Upper lobe of left lung (tissue), 6 donors: Measurements from ENCODE around the gene UPF3B. TPM values are rescaled to one million over a fixed set of nuclear protein-coding genes. Genes with fewer than 3 reads are reported as not detected.
"Not testable (repeated sequence)": the region's sequence is repeated elsewhere in the genome, so short reads cannot be mapped to it uniquely, and the experiment has no call there.

Source experiments
- ATAC-seq, 2 donors: fragments of 200-7000 bp; cut with Tn5 transposase; one replicate each; pipeline ENCODE4 v1.9.1; 2022; ENCODE audit warnings: mild to moderate bottlenecking in 2 of 2, moderate library complexity in 2 of 2; ENCODE audit not compliant: low FRiP score in 2 of 2
- DNase-seq, 2 donors: peaks; one replicate each; pipeline ENCODE4 v3.0.0-alpha.2; 2019 to 2020
- H3K27ac ChIP-seq, 4 donors: fragments of 200-600 bp; sonication (generic); one replicate each; pipeline ENCODE4 v1.5.1; 2016 to 2019
- H3K27me3 ChIP-seq, 4 donors: fragments of 200-600 bp; sonication (generic); one replicate each; pipeline ENCODE4 v1.5.1; 2017 to 2019
- H3K36me3 ChIP-seq, 4 donors: fragments of 200-600 bp; sonication (generic); one replicate each; pipeline ENCODE4 v1.5.1; 2016 to 2019
- H3K4me1 ChIP-seq, 4 donors: fragments of 200-600 bp; sonication (generic); one replicate each; pipeline ENCODE4 v1.5.1; 2018 to 2019
- H3K4me3 ChIP-seq, 4 donors: fragments of 200-600 bp; sonication (generic); one replicate each; pipeline ENCODE4 v1.5.1; 2017 to 2019; ENCODE audit warnings: mild to moderate bottlenecking in 2 of 4, moderate library complexity in 1 of 4
- H3K9me3 ChIP-seq, 4 donors: fragments of 200-600 bp; sonication (generic); one replicate each; pipeline ENCODE4 v1.5.1; 2018 to 2019
- EP300 ChIP-seq, 4 donors: sonication (generic); formaldehyde crosslinking; IDR thresholded peaks; one replicate each; pipeline ENCODE4 v1.5.1; 2017; ENCODE audit warnings: antibody characterized with exemption in 4 of 4, control low read depth in 2 of 4
- POLR2A ChIP-seq, 4 donors: fragments of 450-650 bp; IDR thresholded peaks; one replicate each; pipeline ENCODE4 v1.5.1; 2016 to 2017; ENCODE audit warnings: antibody characterized with exemption in 4 of 4, mild to moderate bottlenecking in 2 of 4
- POLR2AphosphoS5 ChIP-seq, 2 donors: sonication (generic); formaldehyde crosslinking; IDR thresholded peaks; one replicate each; pipeline ENCODE4 v1.5.1; 2017; ENCODE audit warnings: antibody characterized with exemption in 2 of 2
- WGBS, 2 donors: methylation state at CpG; one replicate each; pipeline ENCODE4 v1.1.5; 2017 to 2018; 5-methylcytosine and 5-hydroxymethylcytosine counted together
- total RNA-seq, 6 donors: library from RNA; depleted of rRNA in 4 of 6; stranded (reverse); fragments of >200 nt in 4 of 6; gene quantifications; one replicate each; pipeline versions ENCODE4 v1.1.0 to v1.2.1, GENCODE V29; 2016 to 2021
- TF ChIP-seq, protein P1 (sequence below), 6 experiments: fragments of 450-650 bp in 4 of 6; fragments of 200-600 bp in 2 of 6; sonication (generic) in 2 of 6; IDR thresholded peaks; one replicate each; pipeline ENCODE4 v1.5.1; 2016 to 2019; ENCODE audit warnings: antibody characterized with exemption in 6 of 6
- donor health status: DM: no; HTN: no; CAD: no; lungs with moderate emphysema.
- donor health status: DM: no; HTN: yes; CAD: no; lungs with severe emphysema.

The UPF3B gene, protein sequence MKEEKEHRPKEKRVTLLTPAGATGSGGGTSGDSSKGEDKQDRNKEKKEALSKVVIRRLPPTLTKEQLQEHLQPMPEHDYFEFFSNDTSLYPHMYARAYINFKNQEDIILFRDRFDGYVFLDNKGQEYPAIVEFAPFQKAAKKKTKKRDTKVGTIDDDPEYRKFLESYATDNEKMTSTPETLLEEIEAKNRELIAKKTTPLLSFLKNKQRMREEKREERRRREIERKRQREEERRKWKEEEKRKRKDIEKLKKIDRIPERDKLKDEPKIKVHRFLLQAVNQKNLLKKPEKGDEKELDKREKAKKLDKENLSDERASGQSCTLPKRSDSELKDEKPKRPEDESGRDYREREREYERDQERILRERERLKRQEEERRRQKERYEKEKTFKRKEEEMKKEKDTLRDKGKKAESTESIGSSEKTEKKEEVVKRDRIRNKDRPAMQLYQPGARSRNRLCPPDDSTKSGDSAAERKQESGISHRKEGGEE
- total RNA-seq, result 10 to 100 TPM in 2 of 6 donors, 1 to 10 TPM in 4; 3.5 to 14.7 (median 7.4) TPM

DNA sequence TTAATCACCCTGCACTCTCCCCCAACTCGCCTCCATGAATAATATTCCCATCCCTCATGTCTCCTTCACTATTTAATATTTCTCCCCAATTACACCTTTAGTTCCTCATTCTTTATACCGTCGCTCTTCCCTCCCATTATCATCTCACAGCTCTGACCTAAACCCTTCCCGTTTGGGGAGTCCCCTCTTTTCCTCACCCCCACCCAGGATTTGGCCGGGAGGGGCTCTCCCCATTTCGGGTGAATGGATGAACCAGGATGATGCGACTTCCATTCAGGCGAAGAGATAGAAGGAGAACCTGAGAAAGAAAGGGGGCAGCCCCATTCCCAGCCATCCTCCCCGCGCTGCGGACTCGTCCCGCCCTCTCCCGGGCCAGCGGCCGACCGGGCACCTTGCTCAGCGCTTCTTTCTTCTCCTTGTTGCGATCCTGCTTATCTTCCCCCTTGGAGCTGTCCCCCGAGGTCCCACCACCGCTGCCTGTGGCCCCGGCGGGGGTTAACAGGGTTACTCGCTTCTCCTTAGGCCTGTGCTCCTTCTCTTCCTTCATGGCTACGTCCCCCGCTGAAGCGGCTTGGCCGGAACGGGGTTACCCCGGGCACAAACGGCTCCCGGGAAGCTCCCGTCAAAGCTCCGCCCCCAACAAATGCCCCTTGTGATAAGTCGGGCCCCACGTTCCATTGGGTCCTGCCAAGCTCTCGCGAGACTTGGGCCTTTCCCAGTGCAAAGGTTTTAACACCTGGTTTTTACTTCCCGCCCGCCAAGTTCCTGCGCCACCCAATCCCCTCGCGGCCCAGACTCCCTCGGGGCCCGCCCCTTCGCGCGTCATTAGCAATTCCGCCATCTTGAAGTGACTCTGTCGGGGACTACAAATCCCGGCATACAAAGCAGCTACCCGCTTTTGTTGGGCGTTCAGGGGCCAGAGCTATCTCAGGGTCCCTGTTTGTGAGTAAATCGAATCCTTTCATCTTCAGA is at the start of gene UPF3B:
Gene UPF3B (minus strand): TSS at position 582 of the 972 bp plus-strand sequence. CDS start 35 bp downstream, at position 547.
- WGBS, 2 donors, result 0 to 35% methylated on average over 10 to 51 of the region's 54 CpGs
- DNase-seq (peak; percentile 94 to 97), ATAC-seq (peak; percentile 96 to 98)
- Histone ChIP-seq H3K9me3 (no peaks in the 10 kb centered on the region), H3K27me3 (no peaks in the 10 kb centered on the region), H3K4me3 (peak within 1 kb of the TSS; percentile 56 to 74 (median 68)), H3K27ac (peak within 1 kb of the TSS; percentile 85 to 92 (median 88)), H3K4me1 (peaks cover 0 to 10% (median 4%) of the 10 kb centered on the region in 4 donors), H3K36me3 (peaks cover 0 to 11% (median 3%) of the 10 kb centered on the region in 4 donors)
- TF ChIP-seq, protein P1, sequence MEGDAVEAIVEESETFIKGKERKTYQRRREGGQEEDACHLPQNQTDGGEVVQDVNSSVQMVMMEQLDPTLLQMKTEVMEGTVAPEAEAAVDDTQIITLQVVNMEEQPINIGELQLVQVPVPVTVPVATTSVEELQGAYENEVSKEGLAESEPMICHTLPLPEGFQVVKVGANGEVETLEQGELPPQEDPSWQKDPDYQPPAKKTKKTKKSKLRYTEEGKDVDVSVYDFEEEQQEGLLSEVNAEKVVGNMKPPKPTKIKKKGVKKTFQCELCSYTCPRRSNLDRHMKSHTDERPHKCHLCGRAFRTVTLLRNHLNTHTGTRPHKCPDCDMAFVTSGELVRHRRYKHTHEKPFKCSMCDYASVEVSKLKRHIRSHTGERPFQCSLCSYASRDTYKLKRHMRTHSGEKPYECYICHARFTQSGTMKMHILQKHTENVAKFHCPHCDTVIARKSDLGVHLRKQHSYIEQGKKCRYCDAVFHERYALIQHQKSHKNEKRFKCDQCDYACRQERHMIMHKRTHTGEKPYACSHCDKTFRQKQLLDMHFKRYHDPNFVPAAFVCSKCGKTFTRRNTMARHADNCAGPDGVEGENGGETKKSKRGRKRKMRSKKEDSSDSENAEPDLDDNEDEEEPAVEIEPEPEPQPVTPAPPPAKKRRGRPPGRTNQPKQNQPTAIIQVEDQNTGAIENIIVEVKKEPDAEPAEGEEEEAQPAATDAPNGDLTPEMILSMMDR (IDR thresholded peaks at IDR 0.05), result no peak
- peak in 1 of 2 donors; percentile 66 for TF ChIP-seq POLR2AphosphoS5 (IDR thresholded peaks at IDR 0.05)
- TF ChIP-seq POLR2A (IDR thresholded peaks at IDR 0.05), result peak in 3 of 4 donors; percentile 27 to 77 (median 48)

DNA sequence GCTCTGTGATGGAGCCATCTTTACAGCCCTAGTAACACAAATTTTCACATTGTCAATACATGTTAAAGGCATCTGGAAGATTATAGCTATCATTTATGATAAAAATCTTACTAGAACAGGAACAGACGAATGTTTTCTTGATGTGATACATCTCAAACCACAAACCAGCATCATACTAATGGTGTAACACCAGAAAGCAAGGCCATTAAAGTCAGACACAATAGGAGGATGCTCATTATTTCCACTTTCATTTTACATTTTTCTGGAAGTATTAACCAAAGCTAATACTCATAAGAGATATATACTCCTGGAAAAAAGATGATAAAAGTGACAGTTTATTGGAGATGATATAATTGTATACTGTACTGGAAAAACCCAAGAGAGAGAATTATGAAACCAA is 48.2 kb upstream of the UPF3B start:
- WGBS, 2 donors, result 57 to 60% methylated on average over 1 of the region's 1 CpG

DNA sequence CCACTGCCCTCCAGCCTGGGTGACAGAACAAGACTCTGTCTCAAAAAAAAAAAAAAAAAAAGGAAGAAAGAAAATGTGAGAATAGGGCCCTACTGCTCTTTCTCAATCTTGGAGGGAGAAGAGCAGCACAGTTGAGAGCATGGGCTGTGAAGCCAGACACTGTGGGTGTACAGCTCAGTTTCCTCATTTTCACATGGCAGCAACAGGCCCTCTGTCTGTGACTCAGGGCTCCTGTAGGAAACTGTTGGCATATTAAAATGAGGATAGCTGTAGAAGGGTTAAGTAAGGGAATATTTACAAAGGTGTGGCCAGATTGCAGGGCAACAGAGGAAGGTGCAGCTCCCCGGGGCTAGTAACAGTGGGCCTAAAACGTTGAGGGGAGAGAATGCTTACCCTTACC is 46.4 kb upstream of the UPF3B start:
- Histone ChIP-seq H3K4me1 (no peaks in the 10 kb centered on the region), H3K9me3 (no peaks in the 10 kb centered on the region), H3K36me3 (no peaks in the 10 kb centered on the region), H3K27ac (no peak overlapping the region), H3K4me3 (no peak overlapping the region), H3K27me3 (no peaks in the 10 kb centered on the region)
- ATAC-seq (peak in 1 of 2 donors; percentile 59), DNase-seq (no peak)
- TF ChIP-seq, protein P1 (IDR thresholded peaks at IDR 0.05), result no peak
- WGBS, 2 donors, result 15 to 20% methylated on average over 2 of the region's 2 CpGs

More for the DNA sequence above, 48.2 kb upstream of the UPF3B start:
- no peak for DNase-seq
- Histone ChIP-seq H3K27me3 (no peaks in the 10 kb centered on the region), H3K4me1 (no peaks in the 10 kb centered on the region), H3K4me3 (no peak overlapping the region), H3K27ac (no peak overlapping the region), H3K36me3 (no peaks in the 10 kb centered on the region), H3K9me3 (no peaks in the 10 kb centered on the region)
- TF ChIP-seq EP300 (IDR thresholded peaks at IDR 0.05) (no peak), POLR2A (IDR thresholded peaks at IDR 0.05) (no peak), POLR2AphosphoS5 (IDR thresholded peaks at IDR 0.05) (no peak)
- TF ChIP-seq, protein P1 (IDR thresholded peaks at IDR 0.05), result no peak
- ATAC-seq, result no peak

DNA sequence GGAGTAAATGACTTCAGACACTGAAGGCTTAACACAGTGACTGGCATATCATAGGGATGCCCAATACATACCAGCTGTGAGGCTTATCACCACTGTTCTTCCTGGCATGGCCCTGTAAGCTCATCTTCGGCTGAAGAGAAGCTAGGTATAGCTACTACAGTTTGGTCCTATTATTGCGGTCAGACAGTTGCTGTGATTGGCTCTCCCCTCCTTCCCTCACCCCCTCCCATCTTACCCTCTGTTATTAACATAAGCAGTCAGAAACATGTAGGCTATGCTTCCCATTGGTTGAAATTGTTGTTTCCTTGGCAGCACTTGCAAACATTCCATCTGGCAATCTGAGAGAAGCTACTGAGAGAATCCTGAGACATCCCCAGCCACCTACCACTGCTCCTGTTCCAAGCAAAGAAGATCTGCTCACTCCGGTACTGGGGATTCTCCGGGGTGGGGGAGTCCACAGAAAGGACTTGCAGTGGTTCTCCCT is 43.1 kb upstream of the UPF3B start, which contains the start of gene AKAP14:
Gene AKAP14 (plus strand): TSS at position 51 of the 484 bp plus-strand sequence. CDS start 7,331 bp downstream, outside the sequence.
- Histone ChIP-seq H3K9me3 (no peaks in the 10 kb centered on the region), H3K4me3 (no peak within 1 kb of the TSS), H3K27me3 (no peaks in the 10 kb centered on the region), H3K27ac (no peak within 1 kb of the TSS), H3K36me3 (no peaks in the 10 kb centered on the region), H3K4me1 (no peaks in the 10 kb centered on the region)
- DNase-seq (no peak), ATAC-seq (no peak)
- WGBS, 2 donors, result 29 to 69% methylated on average over 2 to 4 of the region's 4 CpGs
- no peak for TF ChIP-seq POLR2AphosphoS5 (IDR thresholded peaks at IDR 0.05)
- TF ChIP-seq, protein P1 (IDR thresholded peaks at IDR 0.05), result no peak
- TF ChIP-seq POLR2A (IDR thresholded peaks at IDR 0.05), result no peak
- no peak for TF ChIP-seq EP300 (IDR thresholded peaks at IDR 0.05)

DNA sequence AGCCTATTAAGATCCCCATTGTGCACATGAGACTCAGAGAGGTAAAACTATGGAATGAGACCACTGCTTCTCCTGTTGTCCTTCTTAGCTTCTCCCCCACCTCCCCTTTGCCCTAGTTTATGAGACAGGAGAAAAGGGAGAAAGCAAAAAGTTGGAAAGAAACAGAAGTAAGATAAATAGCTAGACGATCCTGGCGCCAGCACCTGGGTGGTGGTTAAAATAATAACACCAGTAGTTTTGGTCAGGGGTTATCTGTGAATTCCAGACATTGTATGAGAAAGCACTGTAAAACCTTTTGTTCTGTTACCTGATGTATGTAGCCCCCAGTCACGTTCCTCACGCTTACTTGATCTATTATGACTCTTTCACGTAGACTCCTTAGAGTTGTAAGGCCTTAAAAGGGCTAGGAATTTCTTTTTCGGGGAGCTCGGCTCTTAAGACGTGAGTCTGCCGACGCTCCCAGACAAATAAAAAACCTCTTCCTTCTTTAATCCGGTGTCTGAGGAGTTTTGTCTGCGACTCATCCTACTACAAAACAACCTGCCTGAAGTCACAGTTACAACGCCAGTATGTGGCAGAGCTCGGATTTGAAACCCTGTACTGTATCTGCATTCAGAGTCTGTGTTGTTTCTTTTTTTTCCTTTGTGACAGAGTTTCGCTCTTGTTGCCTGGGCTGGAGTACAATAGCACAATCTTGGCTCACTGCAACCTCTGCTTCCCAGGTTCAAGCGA is 39.4 kb upstream of the UPF3B start:
- not testable (repeated sequence) for H3K4me3 ChIP-seq, DNase-seq, H3K27me3 ChIP-seq, H3K36me3 ChIP-seq, H3K4me1 ChIP-seq, H3K9me3 ChIP-seq, ATAC-seq, H3K27ac ChIP-seq
- 66 to 70% methylated on average over 16 of the region's 16 CpGs for WGBS, 2 donors

DNA sequence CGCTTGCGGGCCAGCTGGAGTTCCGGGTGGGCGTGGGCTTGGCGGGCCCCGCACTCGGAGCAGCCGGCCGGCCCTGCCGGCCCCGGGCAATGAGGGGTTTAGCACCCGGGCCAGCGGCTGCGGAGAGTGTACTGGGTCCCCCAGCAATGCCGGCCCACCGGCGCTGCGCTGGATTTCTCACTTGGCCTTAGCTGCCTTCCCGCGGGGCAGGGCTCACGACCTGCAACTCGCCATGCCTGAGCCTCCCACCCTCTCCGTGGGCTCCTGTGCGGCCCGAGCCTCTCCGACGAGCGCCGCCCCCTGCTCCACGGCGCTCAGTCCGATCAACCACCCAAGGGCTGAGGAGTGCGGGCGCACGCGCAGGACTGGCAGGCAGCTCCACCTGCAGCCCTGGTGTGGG is 37.9 kb upstream of the UPF3B start:
- not testable (repeated sequence) for ATAC-seq, H3K27ac ChIP-seq, H3K4me1 ChIP-seq, H3K9me3 ChIP-seq, H3K36me3 ChIP-seq, H3K27me3 ChIP-seq, H3K4me3 ChIP-seq
- DNase-seq, result peak in 1 of 2 donors; percentile 71
- WGBS, 2 donors, result 83% methylated on average over 34 of the region's 36 CpGs; no CpG with 5 or more reads in 1 of the 2 donors
